Fibroblast of skin of back (primary cell): ENCODE measurements around the gene SCMH1.
A peak's percentile ranks its signal among the peaks of the same experiment; 100 is the strongest.

Experiments
- DNase-seq: peaks from one replicate; pipeline ENCODE4 v3.0.0-alpha.2; 2013

The SCMH1 gene

GRCh38 chr1:41023279-41023990 is 218.7 kb downstream of the SCMH1 start:
- DNase-seq: peak; percentile 41

- DNase-seq: no peak
Observed at GRCh38 chr1:41022424-41022823, 219.7 kb downstream of the SCMH1 start.

- DNase-seq: peak; percentile 32
Observed at GRCh38 chr1:41021526-41022308, 220.4 kb downstream of the SCMH1 start, which contains the start of gene SLFNL1. Gene SLFNL1 (minus strand): TSS chr1:41021725. CDS start chr1:41020660, 1,065 bp downstream.

- no peak for DNase-seq
Observed at GRCh38 chr1:41020654-41021053, 221.5 kb downstream of the SCMH1 start.

GRCh38 chr1:41020109-41020576 is 222.0 kb downstream of the SCMH1 start:
- DNase-seq: no peak

- no peak for DNase-seq
Observed at GRCh38 chr1:41019353-41019745, 222.8 kb downstream of the SCMH1 start.

GRCh38 chr1:41018018-41018410 is 224.1 kb downstream of the SCMH1 start:
- DNase-seq: no peak

- DNase-seq: no peak
Observed at GRCh38 chr1:41017141-41018017, 224.7 kb downstream of the SCMH1 start.

- DNase-seq: no peak
Observed at GRCh38 chr1:41015897-41016470, 226.1 kb downstream of the SCMH1 start.

- no peak for DNase-seq
Observed at GRCh38 chr1:41015281-41015896, 226.7 kb downstream of the SCMH1 start.

GRCh38 chr1:41014871-41015270 is 227.2 kb downstream of the SCMH1 start:
- DNase-seq: no peak

- no peak for DNase-seq
Observed at GRCh38 chr1:41013796-41014195, 228.3 kb downstream of the SCMH1 start.

GRCh38 chr1:41013024-41013423 is 229.1 kb downstream of the SCMH1 start:
- DNase-seq: no peak

GRCh38 chr1:41010345-41010744 is 231.8 kb downstream of the SCMH1 start:
- no peak for DNase-seq

- DNase-seq: no peak
Observed at GRCh38 chr1:41009466-41009865, 232.6 kb downstream of the SCMH1 start.

GRCh38 chr1:41006942-41007865 is 234.9 kb downstream of the SCMH1 start:
- DNase-seq: no peak

GRCh38 chr1:41005876-41006275 is 236.2 kb downstream of the SCMH1 start:
- no peak for DNase-seq

GRCh38 chr1:41003640-41004220 is 238.4 kb downstream of the SCMH1 start:
- DNase-seq: peak; percentile 100

GRCh38 chr1:41003127-41003639 is 238.9 kb downstream of the SCMH1 start:
- DNase-seq: no peak

GRCh38 chr1:40998668-40999067 is 243.4 kb downstream of the SCMH1 start:
- DNase-seq: no peak
